Posterior cingulate gyrus (tissue), 11 donors: Measurements from ENCODE around the gene HOMER1.
"Not testable (repeated sequence)": the region's sequence is repeated elsewhere in the genome, so short reads cannot be mapped to it uniquely, and the experiment has no call there.

Source experiments
- DNase-seq, 10 donors: peaks; one replicate each; pipeline versions ENCODE4 v3.0.0 to v3.0.0-alpha.2; 2020 to 2021; ENCODE audit warnings: mixed read lengths in 3 of 10
- intact Hi-C: fragments of 100-400 bp; cut with DNase I; formaldehyde crosslinking; loops from one replicate; pipeline ENCODE4 v1.15.1; 2023

The HOMER1 gene

GRCh38 chr5:79436224-79436623 lies 77.7 kb downstream of the HOMER1 start:
- no peak for DNase-seq
- intact Hi-C loops, result no loop called here

- DNase-seq, result no peak
- intact Hi-C loops, result no loop called here
Measured at GRCh38 chr5:79430196-79430595, 83.7 kb downstream of the HOMER1 start.

- no peak for DNase-seq
- intact Hi-C loops, result no loop called here
Measured at GRCh38 chr5:79423296-79423695, 90.6 kb downstream of the HOMER1 start.

DNA sequence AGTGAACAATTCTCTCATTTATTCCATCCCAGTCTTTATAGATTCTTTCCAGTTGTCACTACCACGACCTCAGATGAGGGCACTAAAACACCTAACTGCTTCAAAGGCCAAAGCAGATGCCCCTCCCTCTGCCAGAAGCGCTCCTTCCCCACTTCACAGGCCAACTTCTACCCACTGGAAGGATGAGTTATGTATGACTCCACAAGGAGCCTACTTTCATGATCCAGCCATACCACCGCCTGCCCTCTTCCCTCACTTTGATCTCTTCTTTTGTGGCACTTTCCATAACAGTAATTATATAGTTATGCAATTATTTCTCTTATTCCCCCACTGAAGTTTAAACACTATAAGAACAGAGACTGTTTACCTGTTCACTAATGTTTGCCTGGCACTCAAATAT lies 93.7 kb downstream of the HOMER1 start:
- intact Hi-C loops, result no loop called here
- no peak for DNase-seq

DNA sequence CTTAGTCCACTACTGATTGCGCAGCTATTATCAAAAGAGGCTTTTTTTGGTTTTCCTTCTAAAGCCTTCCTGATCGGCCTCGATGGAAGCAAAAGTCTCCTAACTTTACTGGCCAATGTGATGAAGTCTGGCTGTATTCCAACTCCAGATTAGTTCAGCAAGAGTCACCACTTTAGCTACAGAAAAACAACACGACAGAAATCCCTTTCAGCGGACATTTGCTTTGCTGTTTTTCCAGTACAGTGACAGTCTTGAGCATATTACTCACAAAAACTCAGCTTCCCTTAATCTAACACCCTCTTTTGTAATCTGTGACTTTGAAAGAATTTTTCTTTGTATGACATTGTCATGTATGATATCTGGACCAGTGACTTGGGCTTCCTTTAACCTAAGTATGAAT lies 95.7 kb downstream of the HOMER1 start:
- intact Hi-C loops, result no loop called here
- DNase-seq, result no peak

DNA sequence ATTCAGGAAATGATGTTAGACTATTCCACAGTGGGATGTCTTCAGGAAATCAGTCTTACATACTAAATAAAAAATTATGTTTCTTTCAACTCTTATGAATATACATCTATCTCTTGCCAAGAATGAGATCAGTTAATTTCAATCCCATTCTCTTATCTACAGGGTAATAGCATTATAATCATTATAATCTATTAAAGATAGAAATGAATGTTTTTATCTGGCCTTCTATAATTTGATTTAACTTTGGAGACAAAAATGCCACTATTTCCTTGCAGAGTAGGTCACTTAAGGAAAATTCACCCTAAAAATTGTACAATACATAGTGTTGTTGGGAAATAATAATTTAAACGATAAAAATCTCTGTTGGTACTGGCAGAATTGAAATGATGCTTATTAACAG lies 96.4 kb downstream of the HOMER1 start:
- DNase-seq, result no peak
- intact Hi-C loops, result no loop called here

DNA sequence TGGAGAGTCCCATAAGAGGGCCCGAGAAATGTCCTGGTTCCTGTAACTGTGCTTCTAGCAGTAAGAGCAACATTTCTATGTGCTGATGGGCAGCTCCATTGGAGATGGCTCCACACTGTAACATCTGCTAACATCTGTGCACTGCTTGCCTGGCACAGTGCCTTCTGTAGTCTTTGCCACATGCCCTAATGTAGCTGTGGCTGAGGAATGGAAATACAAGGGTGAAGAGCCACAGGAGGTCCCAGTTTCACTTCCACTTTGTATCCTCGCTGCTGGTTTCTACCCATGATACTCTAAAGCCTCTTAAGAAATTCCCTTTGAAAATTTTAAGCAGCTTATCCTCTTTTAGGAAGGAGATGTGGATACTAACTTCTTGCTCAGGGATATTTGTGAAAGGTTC lies 97.4 kb downstream of the HOMER1 start:
- no peak for DNase-seq
- intact Hi-C loops, result no loop called here

- no peak for DNase-seq
- intact Hi-C loops, result no loop called here
Measured at GRCh38 chr5:79413112-79413511, 100.8 kb downstream of the HOMER1 start.

DNA sequence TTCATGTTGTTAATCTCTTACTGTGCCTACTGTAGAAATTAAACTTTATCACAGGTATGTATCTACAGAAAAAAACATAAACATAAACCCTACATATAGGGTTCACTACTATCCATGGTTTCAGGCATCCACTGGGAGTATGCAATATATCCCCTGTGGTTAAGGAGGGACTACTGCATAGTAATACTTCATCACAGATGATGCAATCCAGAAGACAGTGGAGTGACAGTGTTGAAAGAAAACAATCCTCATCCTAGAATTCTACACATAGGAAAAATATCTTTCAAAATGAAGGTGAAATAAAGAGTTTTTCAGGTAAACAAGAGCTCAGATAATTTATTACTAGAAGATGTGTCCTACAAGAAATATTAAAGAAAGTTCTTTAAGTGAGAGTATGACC lies 105.9 kb downstream of the HOMER1 start:
- DNase-seq, result no peak
- intact Hi-C loops, result no loop called here

- DNase-seq, result no peak
- intact Hi-C loops, result no loop called here
Measured at GRCh38 chr5:79407591-79407990, 106.3 kb downstream of the HOMER1 start.

DNA sequence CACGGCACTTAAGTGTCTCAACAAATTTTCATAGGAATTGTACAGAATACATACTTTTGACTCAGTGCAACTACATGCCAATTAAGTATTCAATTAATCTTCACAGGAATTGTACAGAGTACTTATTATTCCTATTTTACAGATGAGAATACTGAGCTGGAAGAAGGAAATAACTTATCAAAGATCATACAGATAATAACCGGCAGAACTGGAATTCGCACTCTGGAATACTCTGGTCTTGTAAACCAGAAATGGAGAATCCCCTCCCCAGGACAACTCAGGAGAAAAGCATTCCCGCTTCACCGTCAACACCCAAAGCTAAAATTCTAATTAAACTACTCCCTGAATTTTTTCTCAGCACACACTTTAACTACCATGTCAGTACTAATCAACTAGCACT lies 112.7 kb downstream of the HOMER1 start:
- DNase-seq, result no peak
- intact Hi-C loops, result no loop called here

DNA sequence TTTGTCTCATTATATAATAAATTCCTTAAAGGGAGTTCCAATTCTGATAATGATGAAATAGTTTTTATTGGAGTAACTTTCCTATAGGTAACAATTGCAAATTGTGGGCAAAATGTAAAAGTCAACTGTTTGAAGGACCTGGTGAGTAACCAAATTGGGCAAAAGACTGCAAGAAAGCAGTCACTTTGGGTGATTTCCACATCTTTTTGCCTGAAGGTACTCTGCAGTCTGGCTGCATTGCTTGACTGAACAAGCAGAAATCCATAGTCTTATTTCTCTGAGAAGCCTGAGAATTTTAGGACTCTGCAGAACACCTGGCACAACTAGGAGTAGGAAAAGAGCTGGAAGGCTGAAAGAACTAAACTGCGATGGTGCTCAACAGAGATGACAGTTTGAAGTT lies 114.9 kb downstream of the HOMER1 start:
- no peak for DNase-seq
- intact Hi-C loops, result no loop called here

DNA sequence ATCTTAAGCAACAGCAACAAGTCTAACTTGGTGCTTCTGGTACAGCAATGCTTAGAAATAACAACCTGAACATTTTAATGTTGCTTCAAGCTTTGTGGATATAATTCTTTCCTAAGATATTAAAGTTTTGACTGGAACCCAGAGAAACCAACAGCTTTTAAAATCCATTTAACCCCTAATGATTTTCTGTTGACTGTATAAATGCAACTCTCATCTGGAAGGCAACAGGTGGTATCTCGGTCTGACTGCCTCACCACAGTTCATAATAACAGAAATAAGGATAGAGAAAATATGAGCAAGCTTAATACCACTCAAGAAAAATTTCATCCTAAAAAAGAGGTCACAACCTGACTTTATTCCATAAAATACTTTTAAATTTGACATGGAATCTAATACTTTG lies 116.9 kb downstream of the HOMER1 start:
- intact Hi-C loops, result no loop called here

GRCh38 chr5:79396265-79396664 lies 117.7 kb downstream of the HOMER1 start:
- DNase-seq, result no peak
- intact Hi-C loops, result no loop called here

More for the DNA sequence above, 116.9 kb downstream of the HOMER1 start:
- no peak for DNase-seq

DNA sequence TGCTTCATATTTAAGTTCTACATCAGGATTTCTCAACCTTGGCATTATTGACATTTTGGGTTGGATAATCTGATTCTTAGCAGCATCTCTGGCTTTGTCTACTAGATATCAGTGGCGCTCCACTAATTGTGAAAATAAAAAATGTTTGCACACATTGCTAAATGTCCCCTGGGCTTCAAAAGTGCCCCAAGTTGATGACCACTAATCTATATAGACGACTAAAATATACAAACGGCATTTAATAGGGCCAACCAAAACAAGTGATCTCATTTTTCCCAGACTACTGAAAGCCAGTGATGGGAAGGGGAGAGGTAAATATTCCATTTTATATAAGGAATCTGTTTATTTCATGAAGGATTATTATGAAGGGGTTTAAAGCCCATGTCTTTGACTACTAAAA lies 118.6 kb downstream of the HOMER1 start:
- DNase-seq, result no peak
- intact Hi-C loops, result no loop called here

DNA sequence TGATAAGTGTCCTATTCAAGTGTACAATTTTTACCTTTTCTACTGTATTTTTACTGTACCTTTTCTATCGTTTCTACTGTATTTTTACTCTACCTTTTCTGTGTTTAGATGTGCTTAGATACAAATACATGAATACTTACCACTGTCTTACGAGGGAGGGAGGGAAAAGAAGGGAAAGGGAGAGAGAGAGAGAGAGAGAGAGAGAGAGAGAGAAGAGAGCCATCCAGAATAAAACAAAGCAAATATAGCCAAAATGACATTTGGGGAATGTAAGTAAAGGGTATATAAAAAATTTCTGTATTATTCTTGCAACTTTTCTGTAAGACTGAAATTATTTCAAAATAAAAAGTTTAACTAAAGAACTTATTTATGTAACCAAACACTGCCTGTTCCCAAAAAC lies 121.2 kb downstream of the HOMER1 start:
- DNase-seq, result no peak
- intact Hi-C loops, result no loop called here

DNA sequence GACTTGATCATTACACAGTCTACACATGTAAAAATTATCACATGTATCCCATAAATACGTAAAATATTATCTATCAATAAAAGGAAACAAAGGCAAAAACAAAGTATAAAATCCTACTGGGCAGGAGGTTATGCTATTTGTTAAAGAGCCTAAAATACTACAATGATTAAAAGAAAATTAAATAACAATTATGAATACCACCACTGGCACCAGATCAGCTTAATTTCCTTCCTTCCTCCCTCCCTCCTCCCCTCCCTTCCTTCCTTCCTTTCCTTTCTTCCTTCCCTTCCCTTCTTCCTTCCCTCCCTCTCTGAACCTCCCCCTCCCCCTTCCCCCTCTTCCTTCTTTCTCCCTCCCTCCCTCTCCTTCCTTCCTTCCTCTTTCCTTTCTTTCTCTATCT lies 127.3 kb downstream of the HOMER1 start:
- no peak for DNase-seq
- intact Hi-C loops, result no loop called here

DNA sequence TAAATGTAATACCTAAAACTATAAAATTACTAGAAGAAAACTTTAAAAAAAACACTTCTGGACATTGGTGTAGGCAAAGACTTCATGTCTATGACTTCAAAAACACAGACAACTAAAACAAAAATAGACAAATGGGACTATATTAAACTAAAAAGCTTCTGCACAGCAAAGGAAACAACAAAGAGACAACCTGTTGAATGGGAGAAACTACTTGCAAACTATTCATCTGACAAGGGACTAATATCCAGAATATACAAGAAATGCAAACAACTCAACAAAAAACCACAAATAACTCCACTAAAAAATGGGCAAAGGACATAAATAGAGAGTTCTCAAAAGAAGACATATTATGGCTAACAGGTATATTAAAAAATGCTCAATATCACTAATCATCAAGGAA lies 128.8 kb downstream of the HOMER1 start:
- intact Hi-C loops, DNase-seq: not testable (repeated sequence)

DNA sequence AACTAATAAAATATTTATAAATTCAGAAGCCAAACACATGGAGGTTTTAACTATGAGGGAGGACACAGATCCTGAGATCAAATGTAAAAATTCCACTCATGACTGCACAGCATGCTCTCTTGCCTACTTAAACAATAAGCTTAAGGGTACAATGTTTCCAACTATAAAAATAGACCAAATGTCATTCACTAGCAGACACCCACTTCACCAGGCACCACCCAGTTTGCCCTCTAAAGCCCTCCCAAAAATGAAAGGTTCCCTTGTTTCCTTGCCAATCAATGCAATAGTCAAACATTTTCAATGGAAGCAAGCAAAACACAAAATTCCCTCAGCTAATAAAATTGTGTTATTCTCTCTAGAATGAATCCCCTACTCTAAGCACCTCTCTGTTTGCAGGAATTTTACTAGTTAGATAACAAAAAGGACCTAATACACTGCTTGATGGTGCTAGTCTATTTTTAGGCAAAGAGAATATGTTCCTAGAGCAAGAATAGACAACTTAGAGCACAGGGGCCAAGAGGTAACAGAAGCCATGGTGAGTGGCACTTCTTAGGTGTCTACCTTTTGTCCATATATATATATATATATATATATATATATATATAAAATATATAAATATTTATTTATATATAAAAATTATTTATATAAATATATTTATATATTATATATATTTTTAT lies 135.3 kb downstream of the HOMER1 start:
- no peak for DNase-seq
- intact Hi-C loops, result no loop called here

GRCh38 chr5:79357398-79357797 lies 156.5 kb downstream of the HOMER1 start:
- DNase-seq, result no peak
- intact Hi-C loops, result no loop called here

- intact Hi-C loops, result no loop called here
Measured at GRCh38 chr5:79349881-79350280, 164.1 kb downstream of the HOMER1 start.

DNA sequence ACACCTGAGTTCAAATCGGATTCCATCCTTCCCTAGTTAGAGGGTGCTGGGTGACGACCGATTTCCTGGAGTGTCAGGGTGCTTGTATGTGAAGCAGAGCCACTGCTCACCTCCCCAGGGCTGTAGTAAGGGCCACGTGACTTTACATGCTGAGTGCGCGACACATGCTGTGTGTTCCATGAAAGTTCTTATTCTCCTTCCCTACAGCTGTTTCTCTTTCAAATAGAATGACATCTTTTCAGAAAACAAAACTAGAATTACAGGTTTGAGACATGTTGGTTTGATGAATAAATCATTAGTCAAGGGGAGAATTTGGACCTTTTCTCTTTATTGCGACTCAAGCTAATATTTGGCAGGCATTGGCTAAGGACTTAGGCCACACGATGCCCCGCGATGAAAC lies 164.9 kb downstream of the HOMER1 start:
- no peak for DNase-seq

More at GRCh38 chr5:79349881-79350280, 164.1 kb downstream of the HOMER1 start:
- no peak for DNase-seq

DNA sequence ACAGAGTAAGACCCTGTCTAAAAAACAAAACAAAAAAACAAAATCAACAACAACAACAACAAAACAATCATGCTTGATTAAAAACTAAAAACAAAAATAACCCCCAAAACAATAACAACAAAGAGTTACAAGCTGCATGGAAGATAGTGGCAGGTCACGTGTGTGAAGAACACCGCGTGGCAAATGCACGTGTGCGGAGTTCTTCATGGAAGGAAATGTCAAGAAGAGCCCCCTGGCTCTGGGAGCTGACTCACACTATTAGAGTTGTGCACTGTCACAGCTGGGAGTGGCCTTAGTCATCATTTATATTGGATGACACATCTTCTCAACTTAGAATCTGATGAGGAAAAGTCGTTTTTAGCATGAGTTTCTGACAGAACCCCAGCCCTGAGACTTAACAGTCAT lies 167.5 kb downstream of the HOMER1 start:
- intact Hi-C loops, result no loop called here
- no peak for DNase-seq

More for the DNA sequence above, 164.9 kb downstream of the HOMER1 start:
- intact Hi-C loops, result no loop called here
